Spleen (tissue), 11 donors: Measurements from ENCODE around the gene LAMA4. TPM values are rescaled to one million over a fixed set of nuclear protein-coding genes. Genes with fewer than 3 reads are reported as not detected.

Source experiments
- DNase-seq: peaks from one replicate; pipeline ENCODE4 v3.0.0-alpha.2; 2020
- H3K27ac ChIP-seq, 8 donors: fragments of 200-600 bp; sonication (generic) in 7 of 8; 1 replicate in 4 of 8; 2 replicates in 4 of 8; pipeline versions ENCODE4 v1.5.0 to v1.8.0; 2016 to 2021; ENCODE audit warnings: inconsistent platforms in 4 of 8, mild to moderate bottlenecking in 4 of 8, moderate library complexity in 1 of 8
- H3K27me3 ChIP-seq, 7 donors: fragments of 200-600 bp; sonication (generic) in 6 of 7; replicated peaks in 1 of 7; 1 replicate in 4 of 7; 2 replicates in 3 of 7; pipeline versions ENCODE4 v1.5.0 to v1.8.0; 2016 to 2021; ENCODE audit warnings: inconsistent platforms in 3 of 7, mild to moderate bottlenecking in 1 of 7
- H3K36me3 ChIP-seq, 6 donors: fragments of 200-600 bp; sonication (generic) in 5 of 6; 1 replicate in 4 of 6; 2 replicates in 2 of 6; pipeline versions ENCODE4 v1.5.0 to v1.8.0; 2016 to 2021; ENCODE audit warnings: inconsistent platforms in 2 of 6
- H3K4me1 ChIP-seq, 6 donors: fragments of 200-600 bp; sonication (generic) in 5 of 6; 1 replicate in 3 of 6; 2 replicates in 3 of 6; pipeline versions ENCODE4 v1.5.0 to v1.8.0; 2016 to 2021; ENCODE audit warnings: inconsistent platforms in 3 of 6
- H3K4me3 ChIP-seq, 8 donors: fragments of 200-600 bp; sonication (generic) in 7 of 8; 1 replicate in 4 of 8; 2 replicates in 4 of 8; pipeline versions ENCODE4 v1.5.0 to v1.8.0; 2016 to 2021; ENCODE audit warnings: inconsistent platforms in 4 of 8, mild to moderate bottlenecking in 4 of 8, moderate library complexity in 2 of 8
- H3K9me3 ChIP-seq, 8 donors: fragments of 200-600 bp; sonication (generic) in 7 of 8; 1 replicate in 4 of 8; 2 replicates in 4 of 8; pipeline versions ENCODE4 v1.5.0 to v1.8.0; 2016 to 2021; ENCODE audit warnings: inconsistent platforms in 4 of 8
- CTCF ChIP-seq, 11 experiments: fragments of 200-600 bp in 7 of 11; fragments of 450-650 bp in 4 of 11; sonication (generic) in 4 of 11; IDR thresholded peaks in 8 of 11; conservative IDR thresholded peaks in 3 of 11; 1 replicate in 7 of 11; 2 replicates in 4 of 11; pipeline versions ENCODE4 v1.4.0 to v1.8.0; 2016 to 2021; ENCODE audit warnings: antibody characterized with exemption in 11 of 11, inconsistent platforms in 4 of 11, mild to moderate bottlenecking in 1 of 11
- POLR2A ChIP-seq, 3 donors: fragments of 450-650 bp; IDR thresholded peaks; one replicate each; pipeline ENCODE4 v1.5.1; 2017; ENCODE audit warnings: antibody characterized with exemption in 3 of 3, mild to moderate bottlenecking in 1 of 3
- POLR2AphosphoS5 ChIP-seq, 3 donors: sonication (generic); formaldehyde crosslinking; IDR thresholded peaks; one replicate each; pipeline ENCODE4 v1.5.1; 2017; ENCODE audit warnings: antibody characterized with exemption in 3 of 3
- WGBS, 5 donors: extraction: QIAGEN DNeasy Blood & Tissue Kit in 3 of 5; methylation state at CpG; one replicate each; pipeline versions ENCODE4 v1.1.5 to v1.1.7; 2013 to 2018; 5-methylcytosine and 5-hydroxymethylcytosine counted together
- intact Hi-C: fragments of 100-400 bp; cut with DNase I; formaldehyde crosslinking; loops from one replicate; pipeline ENCODE4 v1.15.0; 2023; ENCODE audit warnings: low total_unique reads
- polyA plus RNA-seq, 3 donors: library from polyadenylated mRNA; stranded (reverse); fragments of 200-250 nt; gene quantifications; one replicate each; pipeline ENCODE4 v1.2.1, GENCODE V29; 2013
- total RNA-seq, 7 donors: library from RNA; depleted of rRNA in 3 of 7; stranded (reverse); fragments of >200 nt in 3 of 7; fragmentation: NEBNext Ultra II Directional in 4 of 7; extraction: Animal tissue kit (Norgen Biotek cat#: 25700) in 4 of 7; gene quantifications; one replicate each; pipeline versions ENCODE4 v1.1.0 to v1.2.1, GENCODE V29; 2016 to 2021
- donor health status: healthy with polysubstance abuse.
- donor health status: DM: no; HTN: no; CAD: no; lungs with moderate emphysema.
- donor health status: DM: no; HTN: no; CAD: no.
- donor health status: Bipolar disorder and iron deficiency.
- donor health status: healthy.
- donor health status: DM: no; HTN: no; CAD: no.
- donor health status: DM: yes; HTN: yes; CAD: no.

Gene LAMA4
- total and polyA plus RNA-seq, 10 donors: 0.76 to 3.7 (median 2.5) TPM

GRCh38 chr6:112286500-112287144 is 32.3 kb upstream of the LAMA4 start:
- Histone ChIP-seq H3K36me3 (no peaks in the 10 kb centered on the region), H3K27me3 (peaks cover 0 to 45% (median 11%) of the 10 kb centered on the region in 7 donors), H3K27ac (no peak overlapping the region), H3K4me1 (peaks cover 0 to 9% (median 0%) of the 10 kb centered on the region in 6 donors), H3K9me3 (no peaks in the 10 kb centered on the region), H3K4me3 (no peak overlapping the region)
- intact Hi-C loops: no loop called here
- no peak for DNase-seq
- 55 to 83% (median 69%) methylated on average over 1 of the region's 1 CpG for WGBS, 5 donors
- TF ChIP-seq CTCF (IDR thresholded peaks at IDR 0.05 in 8 of 11, conservative IDR thresholded peaks at IDR 0.05 in 3 of 11): no peak
- TF ChIP-seq POLR2A (IDR thresholded peaks at IDR 0.05): no peak
- TF ChIP-seq POLR2AphosphoS5 (IDR thresholded peaks at IDR 0.05): no peak

DNA sequence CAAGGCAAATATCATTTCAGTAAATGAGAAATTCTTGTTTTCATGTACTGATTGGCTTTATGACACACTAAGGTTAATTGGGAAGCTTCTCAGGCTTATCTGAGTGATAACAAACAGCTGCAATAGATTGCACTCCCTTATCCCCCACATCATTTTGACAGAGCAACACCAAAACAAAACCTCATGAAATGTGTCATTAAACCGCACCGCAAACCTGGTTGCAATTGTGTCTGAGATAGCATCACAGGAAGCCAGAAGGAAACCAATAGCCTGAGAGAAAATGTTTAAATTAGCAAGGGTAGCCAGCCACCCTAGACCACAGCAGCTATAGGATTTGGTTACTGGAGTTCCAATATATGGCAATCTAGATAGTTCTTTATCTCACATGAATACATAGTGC is 31.6 kb upstream of the LAMA4 start:
- intact Hi-C loops: no loop called here
- no peak for DNase-seq

DNA sequence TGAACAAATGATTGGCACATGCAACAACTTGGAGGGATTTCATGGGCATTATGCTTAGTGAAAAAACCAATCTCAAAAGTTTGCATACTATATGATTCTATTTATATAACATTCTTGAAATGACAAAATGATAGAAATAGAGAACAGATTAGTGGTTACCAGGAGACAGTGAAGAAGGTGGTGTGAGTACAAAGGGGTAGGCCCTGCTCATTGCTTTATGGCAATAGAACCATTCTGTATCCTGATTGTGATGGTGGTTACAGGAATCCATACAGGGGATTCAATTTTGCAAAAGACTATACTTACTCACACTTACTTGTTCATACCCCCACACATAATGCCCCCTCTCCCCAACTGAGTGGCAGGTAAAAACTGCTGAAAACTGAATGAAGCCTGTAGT is 30.2 kb upstream of the LAMA4 start:
- TF ChIP-seq POLR2A (IDR thresholded peaks at IDR 0.05): no peak
- TF ChIP-seq POLR2AphosphoS5 (IDR thresholded peaks at IDR 0.05): no peak
- H3K27ac ChIP-seq: no peak overlapping the region
- no peak overlapping the region for H3K4me3 ChIP-seq
- H3K4me1 ChIP-seq: peaks cover 0 to 9% (median 0%) of the 10 kb centered on the region in 6 donors
- H3K9me3 ChIP-seq: no peaks in the 10 kb centered on the region
- intact Hi-C loops: no loop called here
- H3K27me3 ChIP-seq: peaks cover 0 to 48% (median 8%) of the 10 kb centered on the region in 7 donors
- DNase-seq: no peak
- H3K36me3 ChIP-seq: no peaks in the 10 kb centered on the region

More for the DNA sequence above, 31.6 kb upstream of the LAMA4 start:
- no peak overlapping the region for H3K4me3 ChIP-seq
- H3K27me3 ChIP-seq: peaks cover 0 to 45% (median 8%) of the 10 kb centered on the region in 7 donors
- H3K9me3 ChIP-seq: no peaks in the 10 kb centered on the region
- H3K36me3 ChIP-seq: no peaks in the 10 kb centered on the region
- WGBS, 5 donors: 13 to 43% (median 30%) methylated on average over 2 of the region's 2 CpGs
- no peak overlapping the region for H3K27ac ChIP-seq
- H3K4me1 ChIP-seq: peaks cover 0 to 9% (median 0%) of the 10 kb centered on the region in 6 donors
- TF ChIP-seq POLR2A (IDR thresholded peaks at IDR 0.05) (no peak), CTCF (IDR thresholded peaks at IDR 0.05 in 8 of 11, conservative IDR thresholded peaks at IDR 0.05 in 3 of 11) (no peak), POLR2AphosphoS5 (IDR thresholded peaks at IDR 0.05) (no peak)

DNA sequence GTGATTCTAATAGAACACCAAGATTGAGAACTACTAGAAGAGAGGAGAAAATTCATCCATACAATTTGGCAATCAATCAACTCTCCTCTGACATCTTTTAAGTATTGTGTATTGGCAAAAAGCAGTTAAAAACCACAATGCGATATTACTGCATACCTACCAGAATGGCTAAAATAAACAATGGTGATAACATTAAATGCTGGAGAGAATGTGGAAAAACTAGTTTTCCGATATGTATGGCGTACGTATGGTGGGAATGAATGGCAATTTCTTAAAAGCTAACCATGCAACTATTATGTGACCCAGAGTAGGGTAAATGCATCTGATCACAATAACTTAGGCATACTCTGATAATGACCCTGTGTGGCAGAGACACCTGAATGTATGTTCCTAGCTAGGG is 29.3 kb upstream of the LAMA4 start:
- DNase-seq: no peak

More for the DNA sequence above, 29.3 kb upstream of the LAMA4 start:
- intact Hi-C loops: no loop called here
- Histone ChIP-seq H3K9me3 (no peaks in the 10 kb centered on the region), H3K27me3 (peaks cover 0 to 50% (median 8%) of the 10 kb centered on the region in 7 donors), H3K4me3 (no peak overlapping the region), H3K36me3 (no peaks in the 10 kb centered on the region), H3K4me1 (peaks cover 0 to 9% (median 0%) of the 10 kb centered on the region in 6 donors), H3K27ac (no peak overlapping the region)
- no peak for TF ChIP-seq CTCF (IDR thresholded peaks at IDR 0.05 in 8 of 11, conservative IDR thresholded peaks at IDR 0.05 in 3 of 11)
- no peak for TF ChIP-seq POLR2AphosphoS5 (IDR thresholded peaks at IDR 0.05)
- TF ChIP-seq POLR2A (IDR thresholded peaks at IDR 0.05): no peak
- WGBS, 5 donors: 91 to 99% (median 94%) methylated on average over 4 of the region's 4 CpGs
